Osteoblast (primary cell): Measurements from ENCODE around the gene PCDH9. TPM values are rescaled to one million over a fixed set of nuclear protein-coding genes. Genes with fewer than 3 reads are reported as not detected.

ENCODE experiments used
- DNase-seq: peaks from one replicate; pipeline ENCODE4 v3.0.0; 2011; ENCODE audit warnings: low spot score, mixed read lengths; ENCODE audit not compliant: insufficient read length; ENCODE audit errors: missing footprints
- H2AFZ ChIP-seq: 2 replicates; pipeline ENCODE4 v1.6.0; 2011; ENCODE audit warnings: mild to moderate bottlenecking, low read length
- H3K27ac ChIP-seq: 2 replicates; pipeline ENCODE4 v1.5.1; 2011; ENCODE audit warnings: mild to moderate bottlenecking, low read depth, low read length, moderate library complexity
- H3K27me3 ChIP-seq: 2 replicates; pipeline ENCODE4 v1.6.0; 2012; ENCODE audit warnings: mild to moderate bottlenecking, control low read depth, inconsistent platforms, low read length, moderate library complexity; ENCODE audit not compliant: insufficient read depth
- H3K36me3 ChIP-seq: 2 replicates; pipeline ENCODE4 v1.5.1; 2011; ENCODE audit warnings: mild to moderate bottlenecking, low read length, control low read depth, moderate library complexity; ENCODE audit not compliant: insufficient read depth
- H3K4me1 ChIP-seq: 2 replicates; pipeline ENCODE4 v1.5.1; 2011; ENCODE audit warnings: mild to moderate bottlenecking, low read length, control low read depth, moderate library complexity; ENCODE audit not compliant: insufficient read depth
- H3K4me2 ChIP-seq: 2 replicates; pipeline ENCODE4 v1.6.0; 2011; ENCODE audit warnings: mild to moderate bottlenecking, low read length; ENCODE audit not compliant: insufficient read depth
- H3K4me3 ChIP-seq: fragments of 200-600 bp; sonication (generic); 3 replicates; pipeline ENCODE4 v1.5.1; 2012; ENCODE audit warnings: mild to moderate bottlenecking, low read length, inconsistent platforms; ENCODE audit not compliant: insufficient read depth
- H3K79me2 ChIP-seq: 2 replicates; pipeline ENCODE4 v1.6.0; 2012; ENCODE audit warnings: mild to moderate bottlenecking, low read length, control low read depth, inconsistent platforms; ENCODE audit not compliant: insufficient read depth
- H3K9me3 ChIP-seq: 2 replicates; pipeline ENCODE4 v1.5.1; 2011; ENCODE audit warnings: low read depth, low read length, control low read depth
- H4K20me1 ChIP-seq: 2 replicates; pipeline ENCODE4 v1.6.0; 2012; ENCODE audit warnings: mild to moderate bottlenecking, low read length, control low read depth; ENCODE audit not compliant: insufficient read depth
- CTCF ChIP-seq: IDR thresholded peaks from 2 replicates; pipeline ENCODE4 v1.5.1; 2011; ENCODE audit warnings: mild to moderate bottlenecking, low read depth, low read length, moderate library complexity; ENCODE audit errors: extremely low read depth
- total RNA-seq: library from RNA; depleted of rRNA; stranded (reverse); fragments of >200 nt; gene quantifications from 2 replicates; pipeline ENCODE4 v1.2.3, GENCODE V29; 2012

Gene PCDH9
- total RNA-seq, 1 donor = 1.1 TPM

GRCh38 chr13:67184247-67184646, 45.9 kb downstream of the PCDH9 start:
- Histone ChIP-seq H3K79me2 (no peaks in the 10 kb centered on the region), H3K36me3 (no peaks in the 10 kb centered on the region), H4K20me1 (no peaks in the 10 kb centered on the region), H3K27ac (no peak overlapping the region), H3K4me1 (no peaks in the 10 kb centered on the region), H3K27me3 (no peaks in the 10 kb centered on the region), H3K4me3 (no peak overlapping the region), H3K4me2 (no peak overlapping the region), H3K9me3 (no peaks in the 10 kb centered on the region), H2AFZ (no peak overlapping the region)
- no peak for DNase-seq
- no peak for TF ChIP-seq CTCF

- no peaks in the 10 kb centered on the region for H3K9me3 ChIP-seq
- no peaks in the 10 kb centered on the region for H3K27me3 ChIP-seq
- DNase-seq = no peak
- H3K79me2 ChIP-seq = no peaks in the 10 kb centered on the region
- no peak overlapping the region for H3K4me3 ChIP-seq
- no peaks in the 10 kb centered on the region for H4K20me1 ChIP-seq
- no peak overlapping the region for H3K27ac ChIP-seq
- no peak overlapping the region for H3K4me2 ChIP-seq
- no peak for TF ChIP-seq CTCF
- H3K4me1 ChIP-seq = no peaks in the 10 kb centered on the region
- H3K36me3 ChIP-seq = no peaks in the 10 kb centered on the region
- H2AFZ ChIP-seq = no peak overlapping the region
These were observed 47.0 kb downstream of the PCDH9 start for GRCh38 chr13:67183151-67183550.

GRCh38 chr13:67175836-67176459, 54.2 kb downstream of the PCDH9 start:
- TF ChIP-seq CTCF = no peak

GRCh38 chr13:67168384-67168783, 61.8 kb downstream of the PCDH9 start:
- Histone ChIP-seq H3K4me2 (no peak overlapping the region), H2AFZ (no peak overlapping the region), H3K27me3 (no peaks in the 10 kb centered on the region), H3K4me1 (no peaks in the 10 kb centered on the region), H4K20me1 (no peaks in the 10 kb centered on the region), H3K9me3 (no peaks in the 10 kb centered on the region), H3K27ac (no peak overlapping the region), H3K4me3 (no peak overlapping the region), H3K79me2 (no peaks in the 10 kb centered on the region), H3K36me3 (no peaks in the 10 kb centered on the region)
- no peak for DNase-seq
- TF ChIP-seq CTCF = no peak

More at GRCh38 chr13:67175836-67176459, 54.2 kb downstream of the PCDH9 start:
- Histone ChIP-seq H3K79me2 (no peaks in the 10 kb centered on the region), H3K27me3 (no peaks in the 10 kb centered on the region), H3K36me3 (no peaks in the 10 kb centered on the region), H3K9me3 (no peaks in the 10 kb centered on the region), H3K4me3 (no peak overlapping the region), H3K27ac (no peak overlapping the region), H4K20me1 (no peaks in the 10 kb centered on the region), H2AFZ (no peak overlapping the region), H3K4me1 (no peaks in the 10 kb centered on the region), H3K4me2 (no peak overlapping the region)
- no peak for DNase-seq
